Tibial artery (tissue), 4 donors: ENCODE results near the gene CORO1C.
"Not testable (repeated sequence)": the region's sequence is repeated elsewhere in the genome, so short reads cannot be mapped to it uniquely, and the experiment has no call there.

Experiments
- DNase-seq, 2 donors: peaks; one replicate each; pipeline ENCODE4 v3.0.0-alpha.2; 2019
- H3K27ac ChIP-seq, 2 donors: fragments of 200-600 bp; sonication (generic) in 1 of 2; 1 replicate in 1 of 2; 2 replicates in 1 of 2; pipeline ENCODE4 v1.5.1; 2018 to 2019; ENCODE audit warnings: mild to moderate bottlenecking in 1 of 2
- H3K27me3 ChIP-seq, 2 donors: fragments of 200-600 bp; sonication (generic) in 1 of 2; one replicate each; pipeline versions ENCODE4 v1.5.1 to v1.6.0; 2016 to 2019
- H3K36me3 ChIP-seq, 3 donors: fragments of 200-600 bp; sonication (generic) in 2 of 3; one replicate each; pipeline ENCODE4 v1.5.1; 2016 to 2019; ENCODE audit warnings: mild to moderate bottlenecking in 2 of 3
- H3K4me1 ChIP-seq, 4 donors: fragments of 200-600 bp; sonication (generic) in 2 of 4; 1 replicate in 3 of 4; 2 replicates in 1 of 4; pipeline ENCODE4 v1.5.1; 2016 to 2019
- H3K4me3 ChIP-seq, 2 donors: fragments of 200-600 bp; sonication (generic) in 1 of 2; 1 replicate in 1 of 2; 2 replicates in 1 of 2; pipeline ENCODE4 v1.5.1; 2018 to 2019; ENCODE audit warnings: mild to moderate bottlenecking in 2 of 2
- H3K9me3 ChIP-seq, 3 donors: fragments of 200-600 bp; sonication (generic) in 1 of 3; one replicate each; pipeline ENCODE4 v1.5.1; 2016 to 2019
- CTCF ChIP-seq, 2 experiments: fragments of 200-600 bp in 1 of 2; fragments of 450-650 bp in 1 of 2; IDR thresholded peaks; one replicate each; pipeline ENCODE4 v1.5.1; 2017 to 2019; ENCODE audit warnings: antibody characterized with exemption in 2 of 2, mild to moderate bottlenecking in 1 of 2, moderate library complexity in 1 of 2
- intact Hi-C: fragments of 100-400 bp; cut with DNase I; formaldehyde crosslinking; loops from one replicate; pipeline ENCODE4 v1.15.0; 2023; ENCODE audit warnings: low total_unique reads

The CORO1C gene

GRCh38 chr12:108751821-108752220 lies 20.5 kb upstream of the CORO1C start:
- DNase-seq: peak; percentile 51 to 63
- no peak overlapping the region for H3K27ac ChIP-seq
- H3K4me1 ChIP-seq: no peaks in the 10 kb centered on the region
- H3K27me3 ChIP-seq: no peaks in the 10 kb centered on the region
- no peak overlapping the region for H3K4me3 ChIP-seq
- no peaks in the 10 kb centered on the region for H3K36me3 ChIP-seq
- no peaks in the 10 kb centered on the region for H3K9me3 ChIP-seq
- no peak for TF ChIP-seq CTCF (IDR thresholded peaks at IDR 0.05)
- intact Hi-C loops: no loop called here

GRCh38 chr12:108751003-108751402 lies 19.7 kb upstream of the CORO1C start:
- H3K36me3 ChIP-seq, intact Hi-C loops, H3K27ac ChIP-seq, H3K4me3 ChIP-seq, H3K27me3 ChIP-seq, H3K4me1 ChIP-seq, H3K9me3 ChIP-seq: not testable (repeated sequence)
- DNase-seq: peak in 1 of 2 donors; percentile 12

- no peaks in the 10 kb centered on the region for H3K27me3 ChIP-seq
- peak in 1 of 2 donors; percentile 21 for DNase-seq
- no peaks in the 10 kb centered on the region for H3K36me3 ChIP-seq
- intact Hi-C loops: no loop called here
- no peaks in the 10 kb centered on the region for H3K4me1 ChIP-seq
- no peak for TF ChIP-seq CTCF (IDR thresholded peaks at IDR 0.05)
- H3K4me3 ChIP-seq: no peak overlapping the region
- no peak overlapping the region for H3K27ac ChIP-seq
- H3K9me3 ChIP-seq: no peaks in the 10 kb centered on the region
Observed at GRCh38 chr12:108750526-108750925, 19.2 kb upstream of the CORO1C start.

GRCh38 chr12:108747563-108747962 lies 16.2 kb upstream of the CORO1C start:
- TF ChIP-seq CTCF (IDR thresholded peaks at IDR 0.05): no peak
- H3K4me3 ChIP-seq: no peak overlapping the region
- DNase-seq: no peak
- H3K27ac ChIP-seq: no peak overlapping the region
- no peaks in the 10 kb centered on the region for H3K9me3 ChIP-seq
- intact Hi-C loops: loop anchor here (10.0 kb wide), 1 partner anchor 207 kb away; no protein-coding TSS in a partner anchor
- no peaks in the 10 kb centered on the region for H3K4me1 ChIP-seq
- H3K27me3 ChIP-seq: no peaks in the 10 kb centered on the region
- H3K36me3 ChIP-seq: no peaks in the 10 kb centered on the region

GRCh38 chr12:108745641-108746040 lies 14.3 kb upstream of the CORO1C start:
- H3K36me3 ChIP-seq: no peaks in the 10 kb centered on the region
- intact Hi-C loops: loop anchor here (10.0 kb wide), 1 partner anchor 209 kb away; no protein-coding TSS in a partner anchor
- no peak overlapping the region for H3K27ac ChIP-seq
- H3K27me3 ChIP-seq: no peaks in the 10 kb centered on the region
- no peaks in the 10 kb centered on the region for H3K4me1 ChIP-seq
- no peak overlapping the region for H3K4me3 ChIP-seq
- no peak for DNase-seq
- no peaks in the 10 kb centered on the region for H3K9me3 ChIP-seq
- TF ChIP-seq CTCF (IDR thresholded peaks at IDR 0.05): no peak

- Histone ChIP-seq H3K9me3 (no peaks in the 10 kb centered on the region), H3K27ac (no peak overlapping the region), H3K4me1 (no peaks in the 10 kb centered on the region), H3K27me3 (no peaks in the 10 kb centered on the region), H3K36me3 (no peaks in the 10 kb centered on the region), H3K4me3 (no peak overlapping the region)
- no peak for DNase-seq
- intact Hi-C loops: loop anchor here (10.0 kb wide), 1 partner anchor 211 kb away; no protein-coding TSS in a partner anchor
- no peak for TF ChIP-seq CTCF (IDR thresholded peaks at IDR 0.05)
Observed at GRCh38 chr12:108744021-108744897, 12.9 kb upstream of the CORO1C start.
